CD4-positive, alpha-beta T cell treated with Interferon alpha-2 for 1 hour (primary cell): Measurements from ENCODE around the gene SPAG5.

ENCODE experiments used
- DNase-seq, 2 donors: peaks; one replicate each; pipeline ENCODE4 v3.0.0-alpha.2; 2020 to 2022

The SPAG5 gene, protein sequence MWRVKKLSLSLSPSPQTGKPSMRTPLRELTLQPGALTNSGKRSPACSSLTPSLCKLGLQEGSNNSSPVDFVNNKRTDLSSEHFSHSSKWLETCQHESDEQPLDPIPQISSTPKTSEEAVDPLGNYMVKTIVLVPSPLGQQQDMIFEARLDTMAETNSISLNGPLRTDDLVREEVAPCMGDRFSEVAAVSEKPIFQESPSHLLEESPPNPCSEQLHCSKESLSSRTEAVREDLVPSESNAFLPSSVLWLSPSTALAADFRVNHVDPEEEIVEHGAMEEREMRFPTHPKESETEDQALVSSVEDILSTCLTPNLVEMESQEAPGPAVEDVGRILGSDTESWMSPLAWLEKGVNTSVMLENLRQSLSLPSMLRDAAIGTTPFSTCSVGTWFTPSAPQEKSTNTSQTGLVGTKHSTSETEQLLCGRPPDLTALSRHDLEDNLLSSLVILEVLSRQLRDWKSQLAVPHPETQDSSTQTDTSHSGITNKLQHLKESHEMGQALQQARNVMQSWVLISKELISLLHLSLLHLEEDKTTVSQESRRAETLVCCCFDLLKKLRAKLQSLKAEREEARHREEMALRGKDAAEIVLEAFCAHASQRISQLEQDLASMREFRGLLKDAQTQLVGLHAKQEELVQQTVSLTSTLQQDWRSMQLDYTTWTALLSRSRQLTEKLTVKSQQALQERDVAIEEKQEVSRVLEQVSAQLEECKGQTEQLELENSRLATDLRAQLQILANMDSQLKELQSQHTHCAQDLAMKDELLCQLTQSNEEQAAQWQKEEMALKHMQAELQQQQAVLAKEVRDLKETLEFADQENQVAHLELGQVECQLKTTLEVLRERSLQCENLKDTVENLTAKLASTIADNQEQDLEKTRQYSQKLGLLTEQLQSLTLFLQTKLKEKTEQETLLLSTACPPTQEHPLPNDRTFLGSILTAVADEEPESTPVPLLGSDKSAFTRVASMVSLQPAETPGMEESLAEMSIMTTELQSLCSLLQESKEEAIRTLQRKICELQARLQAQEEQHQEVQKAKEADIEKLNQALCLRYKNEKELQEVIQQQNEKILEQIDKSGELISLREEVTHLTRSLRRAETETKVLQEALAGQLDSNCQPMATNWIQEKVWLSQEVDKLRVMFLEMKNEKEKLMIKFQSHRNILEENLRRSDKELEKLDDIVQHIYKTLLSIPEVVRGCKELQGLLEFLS

DNA sequence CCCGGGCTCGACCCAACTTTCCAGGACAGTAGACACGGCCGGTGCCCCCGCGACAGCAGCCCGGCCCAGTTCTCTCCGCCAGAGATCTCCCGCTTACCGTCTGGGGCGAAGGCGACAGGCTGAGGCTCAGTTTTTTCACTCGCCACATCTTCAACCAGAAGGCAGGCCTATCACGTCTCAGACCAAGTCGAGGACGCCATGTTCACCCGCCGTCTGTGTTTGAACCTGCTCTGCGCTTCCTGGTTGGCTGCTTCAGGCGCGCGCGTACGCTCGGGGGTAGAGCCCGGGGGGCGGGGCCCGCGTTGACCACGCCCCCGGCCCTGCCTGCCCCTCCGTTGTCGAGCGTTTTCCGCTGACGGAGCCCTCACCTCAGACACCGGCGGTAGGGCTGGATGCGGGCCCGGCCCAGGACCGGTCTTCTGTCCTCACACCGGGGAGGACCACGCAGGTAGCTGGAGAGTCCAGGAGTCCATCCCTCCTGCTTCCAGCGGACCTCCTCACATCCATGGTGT lies at the start of gene SPAG5:
TSS of gene SPAG5 (minus strand) at position 227 of the 512 bp plus-strand sequence. CDS start at position 148, 79 bp downstream.
- peak; percentile 94 to 96 for DNase-seq

DNA sequence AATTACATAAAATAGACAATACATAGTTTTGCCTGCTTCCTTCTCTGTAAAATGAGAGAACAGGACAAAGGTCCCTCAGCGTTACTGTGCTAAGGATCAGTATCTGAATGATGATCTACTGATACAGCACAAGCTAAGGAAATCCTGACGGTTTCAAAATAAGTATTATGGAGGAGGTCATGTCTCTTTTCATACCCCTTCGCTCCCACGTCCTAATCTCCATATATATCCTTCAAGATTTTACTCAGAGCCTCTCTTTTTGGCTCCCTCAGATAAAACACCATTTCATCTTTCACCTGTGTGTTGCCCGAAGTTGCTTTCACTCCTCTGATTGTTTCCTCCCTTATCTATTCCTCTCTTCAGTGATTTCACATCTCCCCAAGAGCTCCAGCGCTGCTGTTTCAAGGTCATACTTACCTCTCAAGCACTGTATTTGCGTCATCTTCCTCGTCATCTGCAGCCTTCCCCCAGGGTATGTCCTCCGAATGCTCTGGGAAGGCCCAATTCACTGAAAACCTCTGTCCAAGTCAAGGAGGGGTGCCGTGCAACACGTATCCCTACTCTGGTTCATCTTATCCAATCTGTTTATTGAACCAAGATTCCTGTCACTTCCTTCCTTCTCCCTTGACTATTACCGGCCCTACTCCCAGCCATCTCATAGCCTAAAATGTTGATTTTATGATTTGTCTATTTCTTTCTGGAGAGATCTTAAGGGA lies 47.4 kb upstream of the SPAG5 start:
- peak in 1 of 2 donors; percentile 10 for DNase-seq

DNA sequence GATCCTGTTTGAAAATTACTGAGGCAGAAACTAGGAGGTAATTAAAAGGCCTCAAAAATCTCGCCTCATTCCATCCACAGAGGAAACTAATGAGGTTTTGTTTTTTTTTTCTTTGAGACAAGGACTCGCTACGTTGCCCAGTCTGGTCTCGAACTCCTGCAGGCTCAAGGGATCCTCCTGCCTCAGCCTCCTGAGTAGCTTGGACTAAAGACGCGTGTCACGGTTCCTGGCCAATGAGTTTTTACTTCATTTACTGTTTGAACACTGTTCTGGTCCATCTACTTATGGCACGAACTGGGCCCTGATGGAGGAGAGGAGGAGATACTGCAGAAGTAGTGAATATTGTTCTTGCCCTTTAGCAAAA lies 46.7 kb upstream of the SPAG5 start:
- no peak for DNase-seq

DNA sequence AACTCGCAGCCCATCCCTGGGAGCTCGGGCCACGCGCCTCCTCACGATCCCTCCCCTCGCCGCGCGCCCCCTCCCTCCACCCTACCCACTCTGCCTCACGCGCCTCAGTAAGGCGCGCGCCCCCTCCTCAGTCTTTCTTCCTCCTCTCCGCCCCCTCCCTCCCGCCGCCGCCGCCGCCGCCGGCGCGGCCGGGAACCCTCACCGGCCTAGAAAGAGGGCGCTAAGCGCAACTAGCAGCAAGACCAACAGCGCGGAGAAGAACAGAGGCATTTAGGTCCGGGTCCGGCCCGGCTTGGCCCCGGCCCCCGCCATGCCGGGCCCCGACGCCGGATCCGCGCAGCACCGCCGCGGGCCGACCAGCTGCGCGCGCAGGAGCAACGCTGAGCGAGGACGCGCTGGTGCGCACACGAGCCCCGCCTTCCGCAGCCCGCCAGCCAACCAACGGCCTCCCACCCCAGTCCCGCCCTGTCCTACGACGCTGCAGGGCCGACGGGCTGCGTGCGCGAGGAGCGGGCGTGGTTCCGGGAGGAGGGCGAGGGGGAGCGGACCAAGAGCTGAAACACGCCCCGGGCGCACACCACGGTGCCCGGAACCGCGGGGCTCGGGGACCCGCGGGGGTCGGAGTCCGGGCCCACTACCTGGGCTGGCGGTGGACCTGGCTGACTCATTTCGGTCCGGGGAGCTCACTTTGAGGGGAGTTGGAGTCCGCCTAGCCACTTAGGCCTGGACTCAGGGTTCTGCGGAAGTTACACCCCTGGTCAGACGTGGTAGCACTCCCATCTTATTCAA lies 46.2 kb upstream of the SPAG5 start, which contains the start of gene BLTP2:
TSS of gene BLTP2 (minus strand) at position 372 of the 789 bp plus-strand sequence. CDS start at position 270, 102 bp downstream.
- peak; percentile 95 to 96 for DNase-seq

DNA sequence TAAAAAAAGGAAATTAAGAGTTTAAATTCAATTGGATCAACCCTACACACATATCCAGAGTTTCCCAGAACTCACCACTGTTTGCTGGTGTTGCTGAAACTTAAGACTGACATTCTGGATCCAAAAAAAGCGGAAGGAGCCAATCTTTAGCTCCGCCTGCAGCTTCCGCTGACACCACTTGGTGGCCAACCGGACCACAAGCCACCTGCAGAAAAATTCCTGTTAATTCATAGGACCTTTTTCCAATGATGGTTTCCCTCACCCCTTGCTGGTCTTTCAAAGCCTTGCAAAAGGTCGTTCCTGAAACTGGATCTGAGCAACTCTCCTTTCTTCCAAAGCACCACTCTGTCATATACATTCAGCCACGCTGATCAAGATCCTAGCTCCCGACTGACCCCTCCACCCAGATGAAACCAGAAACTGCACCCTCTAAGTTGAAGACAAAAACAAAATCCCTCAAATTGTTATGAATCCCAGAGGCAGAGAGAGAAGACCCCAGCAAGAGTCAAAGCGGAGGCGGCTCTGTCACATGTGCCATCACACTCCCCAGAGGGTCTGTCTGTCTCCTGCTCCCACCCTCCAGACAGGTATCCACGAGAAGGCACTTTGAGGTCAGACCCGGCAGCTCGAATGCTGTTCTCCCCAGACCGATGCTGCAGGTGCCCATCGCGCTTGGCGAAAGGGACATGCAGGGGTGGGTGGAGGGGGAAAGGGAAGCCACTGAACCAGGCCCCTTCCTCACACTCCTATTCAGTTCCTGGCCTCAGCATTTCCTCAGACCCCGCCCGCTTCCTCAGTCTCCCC lies 45.4 kb upstream of the SPAG5 start:
- peak; percentile 35 to 41 for DNase-seq

DNA sequence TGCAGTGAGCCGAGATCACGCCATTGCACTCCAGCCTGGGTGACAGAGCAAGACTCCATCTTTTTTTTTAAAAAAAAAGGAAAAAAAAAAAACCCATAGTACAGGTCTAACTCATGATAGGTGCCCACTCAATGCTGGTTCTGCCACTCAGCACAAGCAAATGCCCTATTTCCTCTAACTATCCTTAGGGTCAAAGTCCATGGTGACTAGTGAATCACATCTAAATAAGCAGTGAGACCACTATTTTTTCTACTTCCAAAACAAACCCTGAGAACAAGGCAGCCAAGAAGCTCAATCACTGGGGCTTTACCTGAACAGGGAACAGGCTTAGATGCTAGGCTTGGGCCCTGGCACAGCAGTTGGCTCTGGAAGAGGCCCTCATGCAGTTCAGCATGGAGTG lies 42.8 kb upstream of the SPAG5 start:
- no peak for DNase-seq

DNA sequence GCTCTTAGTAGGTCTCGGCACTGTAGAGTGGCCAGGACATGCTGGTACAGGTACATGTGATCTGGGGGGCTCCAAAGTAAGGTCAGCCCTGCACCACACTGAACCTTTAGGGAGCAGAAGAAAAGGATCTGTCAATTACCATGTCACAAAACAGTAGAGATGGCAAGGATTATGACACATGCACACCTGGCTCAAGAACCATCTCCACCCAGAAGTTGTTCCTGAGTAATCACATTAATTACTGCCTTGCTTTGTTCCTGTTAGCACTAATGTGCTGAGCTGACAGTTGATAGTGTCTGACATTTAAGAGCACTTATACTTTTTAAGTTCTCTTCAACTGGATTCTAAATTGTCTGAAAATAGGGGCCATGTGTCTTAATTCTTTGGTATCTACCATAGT lies 36.7 kb upstream of the SPAG5 start:
- DNase-seq = no peak

DNA sequence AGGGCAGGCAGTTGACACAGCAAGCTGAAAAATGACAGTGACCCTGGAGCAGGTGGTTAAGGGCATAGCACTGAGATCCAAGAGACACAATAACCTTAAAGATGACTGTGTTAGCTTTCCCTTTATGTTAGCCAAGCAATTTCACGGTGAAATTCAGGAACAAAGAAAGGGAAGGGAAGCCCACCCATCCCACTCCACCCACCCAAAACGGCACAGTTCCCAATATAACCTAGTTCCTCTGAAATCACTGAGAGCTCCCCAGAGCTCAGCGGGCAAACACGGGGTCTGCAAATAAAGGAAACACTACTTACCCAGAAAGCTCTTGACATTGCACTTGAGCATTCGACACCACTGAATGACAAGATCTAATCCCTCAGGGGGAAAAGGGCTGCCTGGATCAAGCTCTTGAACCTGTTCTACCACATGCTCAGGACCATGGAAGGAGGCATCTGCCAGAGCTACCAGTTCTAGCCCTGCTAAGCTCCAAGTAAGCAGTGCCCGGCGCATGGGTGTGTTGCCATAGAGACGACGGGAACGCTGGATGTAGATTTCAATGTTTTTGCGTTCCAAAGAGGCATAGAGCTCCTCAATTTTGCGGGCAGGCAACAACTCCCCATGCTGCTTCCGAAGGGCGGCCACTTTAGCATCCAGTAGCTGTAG lies 35.5 kb upstream of the SPAG5 start:
- DNase-seq = no peak

DNA sequence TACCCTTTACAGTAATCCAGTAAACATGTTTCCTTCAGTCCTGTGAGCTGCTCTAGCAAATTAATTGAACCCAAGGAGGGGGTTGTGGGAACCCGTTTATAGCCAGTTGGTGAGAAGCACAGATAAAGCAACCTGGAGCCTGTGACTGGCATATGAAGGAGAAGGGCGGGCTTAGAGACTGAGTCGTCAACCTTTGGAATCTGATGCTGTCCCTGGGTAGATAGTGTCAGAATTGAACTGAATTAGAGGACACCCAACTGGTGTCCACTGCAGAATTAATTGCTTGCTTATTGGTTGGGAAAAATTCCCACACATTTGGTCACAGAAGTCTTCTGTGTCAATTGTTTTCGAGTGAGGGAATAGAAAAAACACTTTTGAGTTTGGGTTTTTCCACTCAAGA lies 28.0 kb upstream of the SPAG5 start:
- no peak for DNase-seq

DNA sequence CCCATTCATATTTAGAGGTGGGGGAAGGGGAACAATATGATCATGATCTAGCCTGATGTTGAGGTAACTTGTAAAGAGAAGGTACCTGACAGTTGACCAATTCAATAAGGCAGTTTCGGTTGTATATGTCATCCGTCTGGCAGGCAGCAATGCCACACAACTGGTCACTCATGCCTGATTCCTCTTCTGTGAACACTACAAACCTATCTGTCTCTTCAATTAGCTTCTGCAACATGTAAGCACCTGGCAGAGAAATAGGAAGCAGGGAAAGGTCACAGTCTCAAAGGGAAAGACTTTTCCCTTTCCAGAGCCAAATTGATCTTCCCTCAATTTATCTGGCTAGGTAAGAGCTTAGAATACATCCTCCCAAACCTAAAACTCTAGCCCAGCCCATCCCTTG lies 25.3 kb upstream of the SPAG5 start:
- no peak for DNase-seq

DNA sequence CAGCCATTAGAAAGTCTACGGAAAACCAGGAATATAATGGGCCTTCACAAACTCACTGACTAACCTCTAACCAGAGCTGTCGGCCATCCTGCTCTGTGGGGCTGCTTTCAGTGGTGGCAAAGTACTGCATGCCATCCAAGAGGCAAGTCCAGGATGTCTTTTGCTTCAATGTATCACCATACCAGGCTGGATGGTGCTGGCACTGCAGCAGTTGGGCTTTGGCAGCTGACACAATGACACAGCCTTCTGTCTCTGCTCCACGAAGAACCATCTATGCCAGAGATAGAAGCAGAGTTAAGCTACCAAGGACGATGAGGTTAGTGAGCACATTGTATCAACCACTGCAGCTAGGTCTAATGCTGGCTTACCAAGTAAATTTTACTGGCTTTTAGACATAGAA lies 24.9 kb upstream of the SPAG5 start:
- DNase-seq = no peak

DNA sequence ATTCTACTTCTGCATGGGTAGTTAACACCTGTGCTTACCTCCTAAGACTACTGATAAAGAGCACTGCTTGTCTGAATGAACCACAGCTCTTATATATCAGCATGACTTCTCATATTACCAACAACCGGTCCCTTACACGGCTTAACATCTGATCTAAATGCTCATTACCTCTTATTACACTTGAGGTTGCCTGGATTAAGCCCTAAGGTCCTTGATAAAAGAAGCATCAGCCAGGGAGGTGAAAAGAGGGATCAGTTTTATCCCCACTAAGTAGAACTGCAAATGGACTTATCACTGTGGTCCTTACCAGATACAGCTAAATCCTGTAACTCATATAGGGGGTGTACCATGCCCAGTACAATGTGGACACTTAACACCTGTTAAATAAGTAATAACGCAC lies 23.4 kb upstream of the SPAG5 start:
- DNase-seq = no peak

DNA sequence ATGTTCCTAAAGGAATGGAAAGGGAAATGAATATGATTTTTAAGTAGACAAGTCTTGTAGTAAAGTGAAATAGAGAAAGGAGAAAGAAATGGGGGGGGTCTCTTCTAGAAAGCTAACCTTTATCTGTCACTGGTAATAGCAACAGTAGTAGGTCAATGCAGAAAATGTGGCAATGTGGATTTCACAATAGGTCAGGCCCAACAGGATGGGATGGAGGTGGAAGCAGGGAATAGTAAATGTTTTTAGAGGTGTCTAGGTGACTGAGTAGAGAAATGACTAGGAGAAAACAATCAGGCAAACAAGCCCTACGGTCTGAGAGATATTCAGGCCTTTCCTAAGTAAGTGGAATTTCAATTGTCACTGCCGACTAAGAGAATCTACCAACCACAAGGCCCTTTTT lies 21.2 kb upstream of the SPAG5 start:
- no peak for DNase-seq

DNA sequence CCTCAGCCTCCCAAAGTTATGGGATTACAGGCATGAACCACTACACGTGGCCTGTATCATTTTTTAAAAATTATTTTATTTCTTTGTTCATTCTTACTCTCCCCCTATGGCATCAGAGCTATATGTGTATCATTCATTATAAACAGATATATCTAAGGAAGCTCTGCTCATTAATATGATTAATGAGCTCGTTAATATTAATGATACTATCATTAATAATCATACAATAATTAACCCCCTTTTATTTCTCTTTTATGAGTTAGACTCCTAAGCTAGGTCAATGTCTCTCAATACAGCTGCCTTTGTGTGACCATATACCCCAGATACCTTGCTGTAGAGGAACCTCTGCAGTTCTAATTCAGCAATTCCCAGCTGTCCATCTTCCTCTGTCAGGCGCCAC lies 19.6 kb upstream of the SPAG5 start:
- no peak for DNase-seq

DNA sequence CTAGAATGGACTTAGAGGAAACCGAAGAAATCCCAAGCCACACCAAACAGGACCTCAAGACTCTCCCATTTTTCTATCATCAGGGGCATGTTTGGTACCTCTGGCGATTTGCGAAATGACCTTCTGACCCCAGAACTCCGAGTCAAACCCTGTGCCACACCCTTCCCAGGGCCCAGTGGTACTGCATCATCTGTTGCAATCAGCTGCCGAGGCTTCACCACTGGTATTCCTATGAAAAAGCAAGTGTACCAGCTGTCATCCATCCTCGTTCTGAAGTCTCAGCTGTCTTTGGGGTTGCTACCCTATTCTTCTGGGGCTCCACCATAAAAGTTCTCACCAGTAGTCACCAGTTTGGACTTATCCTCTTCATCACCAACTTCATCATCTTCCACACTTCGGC lies 17.5 kb upstream of the SPAG5 start:
- no peak for DNase-seq

DNA sequence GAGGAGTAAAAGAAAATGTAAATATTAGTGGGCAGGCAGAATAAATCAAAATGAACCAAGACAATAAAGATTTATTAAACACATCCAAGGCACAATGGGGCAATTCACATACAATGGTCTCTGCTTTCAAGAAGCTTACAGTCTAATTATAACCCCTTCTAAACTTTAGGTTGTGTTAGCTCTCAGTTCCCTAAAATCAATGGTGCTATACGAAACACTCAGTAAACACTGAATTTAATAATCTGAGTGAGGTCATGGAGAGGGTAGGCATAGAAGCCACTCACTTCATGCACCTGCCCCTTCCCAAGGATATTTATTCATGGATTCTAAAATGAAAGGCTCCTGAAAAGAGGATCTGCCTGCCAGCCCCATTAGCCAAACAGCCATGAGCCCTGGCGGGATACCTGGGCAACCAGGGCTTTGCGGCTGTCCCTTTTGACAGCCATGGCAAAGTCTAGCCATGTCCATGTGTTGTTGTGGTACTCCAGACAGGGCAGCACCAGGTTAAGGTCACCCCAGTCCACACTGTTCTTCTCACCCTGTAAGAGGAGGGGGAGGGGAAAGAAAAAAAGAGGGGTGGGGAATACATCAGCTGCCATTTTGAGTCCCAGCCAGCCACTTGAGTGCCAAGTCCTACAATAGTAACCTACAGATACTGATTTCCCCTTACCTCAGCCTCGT lies 16.6 kb upstream of the SPAG5 start:
- DNase-seq = no peak

DNA sequence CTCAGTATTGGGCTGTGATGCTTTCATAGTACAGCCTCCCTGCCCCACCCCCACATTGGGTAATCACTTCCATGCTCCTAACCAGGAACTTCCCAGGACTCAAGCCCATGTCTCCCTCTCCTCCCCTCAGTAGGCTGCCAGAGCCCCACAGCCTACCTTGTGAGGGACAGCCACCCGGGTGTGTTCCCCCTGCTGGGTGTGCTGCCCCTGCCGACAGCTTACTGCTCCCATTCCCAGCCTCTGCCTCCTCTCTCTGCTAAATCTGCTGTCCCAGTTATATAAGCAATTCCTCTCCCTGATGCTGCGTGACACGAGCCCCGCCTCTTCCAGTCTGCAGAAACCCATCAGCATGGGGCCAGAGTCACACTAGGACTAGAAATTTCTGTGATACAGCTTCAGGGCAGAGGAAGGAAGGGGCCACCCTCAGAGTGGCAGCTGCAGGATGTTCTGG lies 15.1 kb upstream of the SPAG5 start, which contains the start of gene RSKR:
TSS of gene RSKR (minus strand) at position 255 of the 451 bp plus-strand sequence. CDS start at position 231, 24 bp downstream.
- no peak for DNase-seq

DNA sequence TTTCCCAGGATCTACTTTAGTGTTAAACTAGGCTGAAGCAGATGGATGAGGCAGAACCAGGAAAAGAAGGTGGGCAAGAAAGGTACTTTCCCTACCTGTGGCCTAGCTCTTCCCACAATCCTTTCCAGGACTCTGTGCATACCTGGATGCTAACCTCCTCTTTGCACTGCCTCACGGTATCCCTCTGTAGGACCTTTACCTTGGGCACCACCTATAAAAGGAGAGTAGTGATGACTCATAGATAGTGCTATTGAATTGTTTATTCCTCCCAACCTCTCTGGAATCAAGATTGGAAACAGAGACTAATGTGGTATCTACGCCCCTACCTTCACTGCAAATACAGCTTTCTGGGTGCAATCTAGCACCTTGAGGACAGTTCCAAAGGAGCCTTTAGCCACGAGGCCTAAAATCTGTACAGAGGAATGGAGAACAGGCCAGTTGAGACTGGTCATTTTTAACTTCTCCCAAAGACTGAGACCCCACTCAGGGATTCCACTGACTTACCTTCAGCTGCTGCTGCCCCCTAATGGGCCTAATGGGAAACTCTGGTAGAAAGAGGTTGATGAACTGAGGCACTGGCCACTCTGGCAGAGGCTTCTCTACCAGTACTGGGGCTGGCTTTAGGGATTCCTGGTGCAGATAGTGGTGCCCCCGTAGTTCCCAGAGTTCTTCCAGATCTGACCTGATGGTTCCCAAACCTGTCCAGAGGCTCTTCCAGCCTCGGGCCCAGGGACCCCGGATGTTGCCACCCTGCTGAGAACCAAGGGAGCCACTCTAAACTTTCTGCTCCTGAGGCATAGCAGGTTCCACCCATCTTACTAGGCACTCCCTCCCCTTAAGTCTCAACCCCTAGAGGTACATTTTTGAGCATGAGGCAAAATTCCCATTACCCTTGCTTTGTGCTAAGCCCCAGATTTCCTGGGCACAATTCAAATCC lies 14.4 kb upstream of the SPAG5 start:
- DNase-seq = peak; percentile 9 to 54
